ENCODE results near the gene FAM117B.

DNA sequence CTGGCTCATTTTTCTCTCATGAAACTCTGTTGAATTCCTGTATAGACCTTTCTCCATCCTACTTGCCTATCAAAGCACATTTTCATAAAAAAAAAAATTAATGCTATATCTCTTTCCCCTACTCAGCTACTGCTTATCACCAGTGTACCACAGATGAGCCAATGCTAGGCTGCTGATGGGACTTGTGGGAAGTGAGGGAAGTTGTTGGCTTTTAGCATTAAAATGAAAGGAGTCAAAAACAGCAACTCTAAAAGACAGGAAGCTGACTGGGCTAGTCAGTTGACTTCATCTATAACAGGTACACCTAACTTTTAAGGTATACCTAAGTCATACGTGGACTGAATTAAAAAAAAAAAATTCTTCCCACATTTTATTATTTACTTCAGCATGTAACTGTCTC is 102.1 kb downstream of the FAM117B start:
- TF ChIP-seq EP300 (IDR thresholded peaks at IDR 0.05) (no peak), CTCF (IDR thresholded peaks at IDR 0.05) (no peak), RAD21 (conservative IDR thresholded peaks at IDR 0.05 in 1 of 2, IDR thresholded peaks at IDR 0.05 in 1 of 2) (no peak), KDM5A (IDR thresholded peaks at IDR 0.05) (no peak), JUN (IDR thresholded peaks at IDR 0.05) (no peak), BHLHE40 (IDR thresholded peaks at IDR 0.05; ENCODE audit: low read depth, low read length) (no peak), CBX2 (IDR thresholded peaks at IDR 0.05; ENCODE audit: borderline replicate concordance, low read depth) (no peak), PBX3 (IDR thresholded peaks at IDR 0.05) (no peak), NPAS2 (CRISPR knock-in tag; IDR thresholded peaks at IDR 0.05; ENCODE audit: borderline replicate concordance) (no peak)
- TF ChIP-seq, protein P1, sequence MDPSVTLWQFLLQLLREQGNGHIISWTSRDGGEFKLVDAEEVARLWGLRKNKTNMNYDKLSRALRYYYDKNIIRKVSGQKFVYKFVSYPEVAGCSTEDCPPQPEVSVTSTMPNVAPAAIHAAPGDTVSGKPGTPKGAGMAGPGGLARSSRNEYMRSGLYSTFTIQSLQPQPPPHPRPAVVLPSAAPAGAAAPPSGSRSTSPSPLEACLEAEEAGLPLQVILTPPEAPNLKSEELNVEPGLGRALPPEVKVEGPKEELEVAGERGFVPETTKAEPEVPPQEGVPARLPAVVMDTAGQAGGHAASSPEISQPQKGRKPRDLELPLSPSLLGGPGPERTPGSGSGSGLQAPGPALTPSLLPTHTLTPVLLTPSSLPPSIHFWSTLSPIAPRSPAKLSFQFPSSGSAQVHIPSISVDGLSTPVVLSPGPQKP (IDR thresholded peaks at IDR 0.05; ENCODE audit: low read depth, low read length): no peak
- TF ChIP-seq, protein P2, sequence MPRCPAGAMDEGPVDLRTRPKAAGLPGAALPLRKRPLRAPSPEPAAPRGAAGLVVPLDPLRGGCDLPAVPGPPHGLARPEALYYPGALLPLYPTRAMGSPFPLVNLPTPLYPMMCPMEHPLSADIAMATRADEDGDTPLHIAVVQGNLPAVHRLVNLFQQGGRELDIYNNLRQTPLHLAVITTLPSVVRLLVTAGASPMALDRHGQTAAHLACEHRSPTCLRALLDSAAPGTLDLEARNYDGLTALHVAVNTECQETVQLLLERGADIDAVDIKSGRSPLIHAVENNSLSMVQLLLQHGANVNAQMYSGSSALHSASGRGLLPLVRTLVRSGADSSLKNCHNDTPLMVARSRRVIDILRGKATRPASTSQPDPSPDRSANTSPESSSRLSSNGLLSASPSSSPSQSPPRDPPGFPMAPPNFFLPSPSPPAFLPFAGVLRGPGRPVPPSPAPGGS (IDR thresholded peaks at IDR 0.05): no peak
- TF ChIP-seq, protein P3, sequence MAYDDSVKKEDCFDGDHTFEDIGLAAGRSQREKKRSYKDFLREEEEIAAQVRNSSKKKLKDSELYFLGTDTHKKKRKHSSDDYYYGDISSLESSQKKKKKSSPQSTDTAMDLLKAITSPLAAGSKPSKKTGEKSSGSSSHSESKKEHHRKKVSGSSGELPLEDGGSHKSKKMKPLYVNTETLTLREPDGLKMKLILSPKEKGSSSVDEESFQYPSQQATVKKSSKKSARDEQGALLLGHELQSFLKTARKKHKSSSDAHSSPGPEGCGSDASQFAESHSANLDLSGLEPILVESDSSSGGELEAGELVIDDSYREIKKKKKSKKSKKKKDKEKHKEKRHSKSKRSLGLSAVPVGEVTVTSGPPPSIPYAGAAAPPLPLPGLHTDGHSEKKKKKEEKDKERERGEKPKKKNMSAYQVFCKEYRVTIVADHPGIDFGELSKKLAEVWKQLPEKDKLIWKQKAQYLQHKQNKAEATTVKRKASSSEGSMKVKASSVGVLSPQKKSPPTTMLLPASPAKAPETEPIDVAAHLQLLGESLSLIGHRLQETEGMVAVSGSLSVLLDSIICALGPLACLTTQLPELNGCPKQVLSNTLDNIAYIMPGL (CRISPR knock-in tag; IDR thresholded peaks at IDR 0.05; ENCODE audit: borderline replicate concordance): no peak
